Effector CD4-positive, alpha-beta T cell (primary cell): ENCODE data around the gene CHPF.

Experiments
- DNase-seq: peaks from one replicate; pipeline ENCODE4 v3.0.0-alpha.2; 2020

The CHPF gene

GRCh38 chr2:219511547-219512325 lies 31.9 kb downstream of the CHPF start:
- no peak for DNase-seq

GRCh38 chr2:219510512-219511135 lies 33.0 kb downstream of the CHPF start:
- DNase-seq: no peak

- peak; percentile 44 for DNase-seq
Measured at GRCh38 chr2:219509780-219510511, 33.7 kb downstream of the CHPF start.

- DNase-seq: no peak
Measured at GRCh38 chr2:219508971-219509779, 34.4 kb downstream of the CHPF start.

GRCh38 chr2:219508444-219508734 lies 35.2 kb downstream of the CHPF start:
- no peak for DNase-seq

- no peak for DNase-seq
Measured at GRCh38 chr2:219507581-219508443, 35.8 kb downstream of the CHPF start.

GRCh38 chr2:219506802-219507526 lies 36.6 kb downstream of the CHPF start:
- DNase-seq: no peak

GRCh38 chr2:219506153-219506801 lies 37.3 kb downstream of the CHPF start:
- no peak for DNase-seq

- no peak for DNase-seq
Measured at GRCh38 chr2:219505585-219505984, 38.0 kb downstream of the CHPF start.

GRCh38 chr2:219502618-219503017 lies 41.0 kb downstream of the CHPF start:
- DNase-seq: no peak

- no peak for DNase-seq
Measured at GRCh38 chr2:219501849-219502248, 41.8 kb downstream of the CHPF start.

GRCh38 chr2:219500135-219500534 lies 43.5 kb downstream of the CHPF start:
- DNase-seq: no peak

- DNase-seq: no peak
Measured at GRCh38 chr2:219499555-219499954, 44.1 kb downstream of the CHPF start.

- no peak for DNase-seq
Measured at GRCh38 chr2:219499058-219499307, 44.6 kb downstream of the CHPF start.

GRCh38 chr2:219498280-219499057 lies 45.1 kb downstream of the CHPF start, which contains the start of gene GMPPA:
Gene GMPPA (plus strand): TSS chr2:219498891. CDS start chr2:219499976, 1,085 bp downstream.
- DNase-seq: peak; percentile 89

- DNase-seq: no peak
Measured at GRCh38 chr2:219497495-219498279, 45.9 kb downstream of the CHPF start.

GRCh38 chr2:219496825-219497494 lies 46.6 kb downstream of the CHPF start:
- DNase-seq: no peak

- DNase-seq: no peak
Measured at GRCh38 chr2:219496247-219496824, 47.3 kb downstream of the CHPF start.
